Lower leg skin (tissue), 4 donors: ENCODE data around the gene SNAPC2. TPM values are rescaled to one million over a fixed set of nuclear protein-coding genes. Genes with fewer than 3 reads are reported as not detected.

ENCODE experiments used
- DNase-seq, 2 donors: peaks; one replicate each; pipeline ENCODE4 v3.0.0-alpha.2; 2019; ENCODE audit warnings: low spot score in 2 of 2
- H3K4me3 ChIP-seq: fragments of 200-600 bp; sonication (generic); 2 replicates; pipeline ENCODE4 v1.5.1; 2017; ENCODE audit warnings: mild to moderate bottlenecking, low read depth; ENCODE audit not compliant: poor library complexity, severe bottlenecking
- POLR2A ChIP-seq, 2 donors: fragments of 450-650 bp; IDR thresholded peaks; one replicate each; pipeline ENCODE4 v1.6.1; 2016 to 2017; ENCODE audit warnings: antibody characterized with exemption in 2 of 2, mild to moderate bottlenecking in 1 of 2, moderate library complexity in 1 of 2
- WGBS, 2 donors: methylation state at CpG; one replicate each; pipeline ENCODE4 v1.1.5; 2018; 5-methylcytosine and 5-hydroxymethylcytosine counted together
- intact Hi-C: fragments of 100-400 bp; cut with DNase I; formaldehyde crosslinking; loops from one replicate; pipeline ENCODE4 v1.15.0; 2023; ENCODE audit warnings: low total_unique reads
- total RNA-seq, 4 donors: library from RNA; depleted of rRNA; stranded (reverse); fragments of >200 nt; gene quantifications; one replicate each; pipeline ENCODE4 v1.1.0, GENCODE V29; 2016
- TF ChIP-seq, protein P1 (sequence below), 3 donors: fragments of 450-650 bp; IDR thresholded peaks; one replicate each; pipeline ENCODE4 v1.5.1; 2016; ENCODE audit warnings: antibody characterized with exemption in 3 of 3, mild to moderate bottlenecking in 3 of 3, moderate library complexity in 2 of 3

The SNAPC2 gene
- total RNA-seq, 4 donors from 2014 or later, result 15.7 to 26.4 (median 24.6) TPM

GRCh38 chr19:7931221-7932061 is 11.3 kb downstream of the SNAPC2 start:
- WGBS, 2 donors, result 83 to 87% methylated on average over 32 to 36 of the region's 36 CpGs
- H3K4me3 ChIP-seq, result no peak overlapping the region
- TF ChIP-seq, protein P1, sequence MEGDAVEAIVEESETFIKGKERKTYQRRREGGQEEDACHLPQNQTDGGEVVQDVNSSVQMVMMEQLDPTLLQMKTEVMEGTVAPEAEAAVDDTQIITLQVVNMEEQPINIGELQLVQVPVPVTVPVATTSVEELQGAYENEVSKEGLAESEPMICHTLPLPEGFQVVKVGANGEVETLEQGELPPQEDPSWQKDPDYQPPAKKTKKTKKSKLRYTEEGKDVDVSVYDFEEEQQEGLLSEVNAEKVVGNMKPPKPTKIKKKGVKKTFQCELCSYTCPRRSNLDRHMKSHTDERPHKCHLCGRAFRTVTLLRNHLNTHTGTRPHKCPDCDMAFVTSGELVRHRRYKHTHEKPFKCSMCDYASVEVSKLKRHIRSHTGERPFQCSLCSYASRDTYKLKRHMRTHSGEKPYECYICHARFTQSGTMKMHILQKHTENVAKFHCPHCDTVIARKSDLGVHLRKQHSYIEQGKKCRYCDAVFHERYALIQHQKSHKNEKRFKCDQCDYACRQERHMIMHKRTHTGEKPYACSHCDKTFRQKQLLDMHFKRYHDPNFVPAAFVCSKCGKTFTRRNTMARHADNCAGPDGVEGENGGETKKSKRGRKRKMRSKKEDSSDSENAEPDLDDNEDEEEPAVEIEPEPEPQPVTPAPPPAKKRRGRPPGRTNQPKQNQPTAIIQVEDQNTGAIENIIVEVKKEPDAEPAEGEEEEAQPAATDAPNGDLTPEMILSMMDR (IDR thresholded peaks at IDR 0.05), result no peak
- intact Hi-C loops, result no loop called here
- DNase-seq, result no peak

GRCh38 chr19:7932276-7932929 is 12.3 kb downstream of the SNAPC2 start:
- no peak for DNase-seq
- H3K4me3 ChIP-seq, result no peak overlapping the region
- no peak for TF ChIP-seq POLR2A (IDR thresholded peaks at IDR 0.05)
- TF ChIP-seq, protein P1 (IDR thresholded peaks at IDR 0.05), result no peak
- intact Hi-C loops, result no loop called here
- 92 to 94% methylated on average over 26 to 31 of the region's 32 CpGs for WGBS, 2 donors

DNA sequence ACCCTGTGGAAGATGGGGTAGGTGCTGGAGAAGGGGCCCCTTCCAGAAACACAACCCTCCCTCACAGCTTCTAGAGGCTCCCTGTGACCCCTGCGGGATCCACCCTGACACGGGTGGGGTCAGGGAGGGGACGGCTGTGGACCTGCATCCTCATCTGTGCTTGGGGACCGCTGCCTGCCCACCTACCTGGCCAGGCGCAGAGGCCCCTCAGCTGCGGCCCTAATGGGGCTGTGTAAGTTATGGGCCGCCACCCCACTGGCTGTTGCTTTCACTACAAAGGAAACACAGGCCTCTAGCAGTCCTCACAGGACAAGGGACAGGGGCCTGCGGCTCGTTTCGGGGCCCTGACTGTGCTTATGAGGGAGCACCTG is 12.8 kb downstream of the SNAPC2 start:
- no peak overlapping the region for H3K4me3 ChIP-seq
- TF ChIP-seq, protein P1 (IDR thresholded peaks at IDR 0.05), result no peak
- no peak for TF ChIP-seq POLR2A (IDR thresholded peaks at IDR 0.05)
- intact Hi-C loops, result no loop called here
- 91 to 93% methylated on average over 10 of the region's 10 CpGs for WGBS, 2 donors
- no peak for DNase-seq

- no peak for DNase-seq
- 81 to 91% methylated on average over 13 to 14 of the region's 14 CpGs for WGBS, 2 donors
- TF ChIP-seq, protein P1 (IDR thresholded peaks at IDR 0.05), result no peak
- no peak for TF ChIP-seq POLR2A (IDR thresholded peaks at IDR 0.05)
- no peak overlapping the region for H3K4me3 ChIP-seq
- intact Hi-C loops, result no loop called here
These were observed 13.3 kb downstream of the SNAPC2 start for GRCh38 chr19:7933411-7933810.

DNA sequence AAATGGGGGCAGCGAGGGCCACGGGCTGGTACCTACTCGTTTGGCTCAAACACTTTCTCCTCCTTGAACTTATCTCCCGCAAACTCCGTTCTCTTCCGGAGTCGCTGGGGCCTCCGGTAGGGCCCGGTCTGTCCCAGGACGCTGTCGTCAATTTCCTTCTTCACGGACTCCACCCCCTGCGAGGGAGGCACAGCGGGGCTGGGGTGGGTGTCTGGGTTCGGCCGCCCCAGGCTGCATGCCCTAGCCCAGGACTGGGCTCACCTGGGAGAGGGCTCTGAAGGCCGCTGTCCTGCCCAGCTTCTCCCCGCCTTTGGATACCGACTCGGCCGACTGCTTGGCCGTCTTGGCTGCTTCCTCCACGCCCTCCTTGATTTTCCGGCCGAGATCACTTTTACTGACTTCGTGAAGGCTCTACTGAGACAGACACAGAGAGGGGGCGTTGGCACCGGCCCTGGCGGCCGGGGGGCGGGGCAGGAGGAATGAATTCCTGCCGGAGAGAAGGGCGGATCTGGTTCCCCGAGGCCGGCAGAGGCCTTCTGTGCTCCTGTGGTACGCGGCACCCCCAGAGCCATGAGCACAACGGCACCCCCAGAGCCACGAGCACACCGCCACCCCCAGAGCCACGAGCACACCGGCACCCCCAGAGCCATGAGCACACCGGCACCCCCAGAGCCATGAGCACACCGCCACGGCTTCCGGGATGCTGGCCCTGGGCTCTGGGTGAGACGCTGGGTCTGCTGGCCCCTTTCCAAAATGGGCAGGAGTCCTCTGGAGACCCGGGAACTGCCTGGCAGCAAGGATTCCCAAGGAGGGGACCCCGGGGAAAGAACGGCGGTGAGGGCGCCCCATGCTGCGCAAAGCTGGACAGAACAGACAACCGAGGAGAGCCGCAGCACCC is 13.9 kb downstream of the SNAPC2 start:
- no peak overlapping the region for H3K4me3 ChIP-seq
- intact Hi-C loops, result no loop called here
- 86 to 88% methylated on average over 46 to 55 of the region's 55 CpGs for WGBS, 2 donors
- no peak for DNase-seq
- no peak for TF ChIP-seq POLR2A (IDR thresholded peaks at IDR 0.05)
- TF ChIP-seq, protein P1 (IDR thresholded peaks at IDR 0.05), result no peak
